Hematopoietic multipotent progenitor cell treated with erythropoietin and hydrocortisone succinate and interleukin-3 and kit ligand, for 15 days (in vitro differentiated cells): ENCODE data around the gene CBLIF.
"Not testable (repeated sequence)": the region's sequence is repeated elsewhere in the genome, so short reads cannot be mapped to it uniquely, and the experiment has no call there.

Experiments used
- DNase-seq: peaks from one replicate; pipeline ENCODE4 v3.0.0-alpha.2; 2015; ENCODE audit warnings: low spot score

The CBLIF gene

GRCh38 chr11:59794417-59794816 is 50.9 kb downstream of the CBLIF start:
- DNase-seq = no peak

- no peak for DNase-seq
Observed at GRCh38 chr11:59792507-59792906, 52.8 kb downstream of the CBLIF start.

GRCh38 chr11:59791639-59792038 is 53.7 kb downstream of the CBLIF start:
- no peak for DNase-seq

GRCh38 chr11:59787816-59788215 is 57.5 kb downstream of the CBLIF start:
- no peak for DNase-seq

GRCh38 chr11:59787255-59787588 is 58.1 kb downstream of the CBLIF start:
- no peak for DNase-seq

GRCh38 chr11:59785818-59786217 is 59.5 kb downstream of the CBLIF start:
- no peak for DNase-seq

- not testable (repeated sequence) for DNase-seq
Observed at GRCh38 chr11:59784441-59784840, 60.9 kb downstream of the CBLIF start.

GRCh38 chr11:59783632-59784090 is 61.6 kb downstream of the CBLIF start:
- no peak for DNase-seq

GRCh38 chr11:59782080-59782479 is 63.2 kb downstream of the CBLIF start:
- DNase-seq = no peak

- DNase-seq = no peak
Observed at GRCh38 chr11:59779487-59779886, 65.8 kb downstream of the CBLIF start.
